ENCODE data around the gene CSTPP1. TPM values are rescaled to one million over a fixed set of nuclear protein-coding genes. Genes with fewer than 3 reads are reported as not detected.

The CSTPP1 gene
- total and polyA plus RNA-seq, 2 donors (not counting 1 experiment from before 2014, with no cell fraction given): 11.5 to 29.0 TPM

DNA sequence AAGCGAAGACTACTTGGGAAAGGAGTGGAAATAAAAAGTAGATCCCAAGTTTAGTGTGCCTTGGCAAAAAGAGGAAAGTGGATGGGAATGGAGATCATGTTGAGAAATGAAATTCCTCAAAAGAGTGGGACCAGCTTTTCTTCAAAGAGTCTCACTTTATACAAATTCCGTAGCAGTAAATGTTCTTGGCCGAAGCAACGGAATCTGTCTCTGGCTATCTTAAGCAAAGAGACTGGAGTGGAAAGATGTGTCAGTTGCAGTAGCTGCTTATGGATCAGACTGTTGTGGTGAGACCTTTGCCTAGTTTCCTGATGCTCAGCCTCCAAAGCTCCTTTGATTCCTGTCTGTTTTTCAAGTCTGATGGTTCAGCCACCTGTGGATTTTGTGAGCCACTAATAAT, 73.6 kb downstream of the CSTPP1 start:
- DNase-seq (no peak), ATAC-seq (ENCODE audit: low read depth) (no peak)
- Mint-ChIP-seq H3K4me3 (no peak overlapping the region), H3K27ac (no peak overlapping the region), H3K4me1 (no peaks in the 10 kb centered on the region), H3K9me3 (ENCODE audit: insufficient read depth) (no peaks in the 10 kb centered on the region), H3K27me3 (no peaks in the 10 kb centered on the region)
- intact Hi-C loops (cut with micrococcal nuclease): no loop called here
- Histone ChIP-seq H3K4me3 (ENCODE audit: control extremely low read depth in 1 of 5, extremely low read depth in 1 of 5, insufficient read depth in 1 of 5, low read depth in 2 of 5, low read length in 4 of 5) (no peak overlapping the region), H3K4me2 (replicated peaks; ENCODE audit: low read depth, low read length, poor library complexity, severe bottlenecking) (no peak overlapping the region), H3K36me3 (replicated peaks in 1 of 2; ENCODE audit: control extremely low read depth in 1 of 2, control insufficient read depth in 1 of 2, extremely low read depth in 1 of 2, insufficient read depth in 2 of 2, low read length in 1 of 2) (no peaks in the 10 kb centered on the region), H3K27ac (ENCODE audit: low read length in 2 of 2) (no peak overlapping the region), H3K79me2 (ENCODE audit: control insufficient read depth, insufficient read depth, low read length) (no peaks in the 10 kb centered on the region), H3K4me1 (ENCODE audit: control insufficient read depth in 2 of 2, insufficient read depth in 2 of 2, low read length in 2 of 2) (no peaks in the 10 kb centered on the region), H3K9ac (ENCODE audit: low read length) (no peak overlapping the region), H3K27me3 (replicated peaks in 1 of 4; ENCODE audit: control extremely low read depth in 1 of 4, control insufficient read depth in 3 of 4, insufficient read depth in 4 of 4, low read length in 3 of 4) (no peaks in the 10 kb centered on the region), H2AFZ (ENCODE audit: insufficient read depth, low read depth, low read length, poor library complexity, severe bottlenecking) (no peak overlapping the region), H4K20me1 (ENCODE audit: control insufficient read depth, insufficient read depth, low read length, poor library complexity, severe bottlenecking) (no peaks in the 10 kb centered on the region), H3K9me3 (ENCODE audit: control extremely low read depth in 1 of 3, control insufficient read depth in 2 of 3, insufficient read depth in 1 of 3, low read length in 2 of 3) (no peaks in the 10 kb centered on the region)
- 100% methylated on average over 1 of the region's 4 CpGs for WGBS (ENCODE audit: insufficient coverage)
- POLR2A ChIA-PET: no interaction called here
- CTCF ChIA-PET: interaction anchor here (1.4 kb wide), 1 partner anchor 35 kb away, joined by 3 read pairs; no protein-coding TSS in a partner anchor
- TF ChIP-seq, protein P1, sequence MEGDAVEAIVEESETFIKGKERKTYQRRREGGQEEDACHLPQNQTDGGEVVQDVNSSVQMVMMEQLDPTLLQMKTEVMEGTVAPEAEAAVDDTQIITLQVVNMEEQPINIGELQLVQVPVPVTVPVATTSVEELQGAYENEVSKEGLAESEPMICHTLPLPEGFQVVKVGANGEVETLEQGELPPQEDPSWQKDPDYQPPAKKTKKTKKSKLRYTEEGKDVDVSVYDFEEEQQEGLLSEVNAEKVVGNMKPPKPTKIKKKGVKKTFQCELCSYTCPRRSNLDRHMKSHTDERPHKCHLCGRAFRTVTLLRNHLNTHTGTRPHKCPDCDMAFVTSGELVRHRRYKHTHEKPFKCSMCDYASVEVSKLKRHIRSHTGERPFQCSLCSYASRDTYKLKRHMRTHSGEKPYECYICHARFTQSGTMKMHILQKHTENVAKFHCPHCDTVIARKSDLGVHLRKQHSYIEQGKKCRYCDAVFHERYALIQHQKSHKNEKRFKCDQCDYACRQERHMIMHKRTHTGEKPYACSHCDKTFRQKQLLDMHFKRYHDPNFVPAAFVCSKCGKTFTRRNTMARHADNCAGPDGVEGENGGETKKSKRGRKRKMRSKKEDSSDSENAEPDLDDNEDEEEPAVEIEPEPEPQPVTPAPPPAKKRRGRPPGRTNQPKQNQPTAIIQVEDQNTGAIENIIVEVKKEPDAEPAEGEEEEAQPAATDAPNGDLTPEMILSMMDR (IDR thresholded peaks at IDR 0.05): no peak
- TF ChIP-seq EZH2 (IDR thresholded peaks at IDR 0.05; ENCODE audit: borderline replicate concordance, insufficient read depth, low read depth, low read length, poor library complexity, severe bottlenecking): no peak

DNA sequence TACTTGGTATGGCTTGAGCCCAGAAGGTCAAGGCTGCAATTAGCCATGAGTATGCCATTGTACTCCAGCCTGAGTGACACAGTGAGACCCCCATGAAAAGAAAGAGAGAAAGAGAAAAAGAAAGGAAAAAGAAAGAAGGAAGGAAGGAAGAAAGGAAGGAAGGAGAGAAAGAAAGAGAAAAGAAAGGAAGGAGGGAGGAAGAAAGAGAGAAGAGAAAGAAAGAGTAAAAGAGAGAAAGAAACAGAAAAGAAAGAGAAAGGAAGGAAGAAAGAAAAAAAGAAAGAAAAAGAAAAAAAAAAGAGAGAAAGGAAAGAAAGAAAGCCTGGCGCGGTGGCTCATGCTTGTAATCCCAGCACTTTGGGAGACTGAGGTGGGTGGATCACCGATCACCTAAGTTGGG, 77.5 kb downstream of the CSTPP1 start:
- Histone ChIP-seq H3K79me2 (ENCODE audit: control insufficient read depth, insufficient read depth, low read length) (no peaks in the 10 kb centered on the region), H2AFZ (ENCODE audit: insufficient read depth, low read depth, low read length, poor library complexity, severe bottlenecking) (no peak overlapping the region), H3K4me1 (ENCODE audit: control insufficient read depth in 2 of 2, insufficient read depth in 2 of 2, low read length in 2 of 2) (no peaks in the 10 kb centered on the region), H3K4me2 (replicated peaks; ENCODE audit: low read depth, low read length, poor library complexity, severe bottlenecking) (no peak overlapping the region), H3K27ac (ENCODE audit: low read length in 2 of 2) (no peak overlapping the region), H3K9ac (ENCODE audit: low read length) (no peak overlapping the region), H3K9me3 (ENCODE audit: control extremely low read depth in 1 of 3, control insufficient read depth in 2 of 3, insufficient read depth in 1 of 3, low read length in 2 of 3) (peaks cover 0 to 3% (median 2%) of the 10 kb centered on the region in 3 donors), H3K27me3 (replicated peaks in 1 of 4; ENCODE audit: control extremely low read depth in 1 of 4, control insufficient read depth in 3 of 4, insufficient read depth in 4 of 4, low read length in 3 of 4) (no peaks in the 10 kb centered on the region), H3K36me3 (replicated peaks in 1 of 2; ENCODE audit: control extremely low read depth in 1 of 2, control insufficient read depth in 1 of 2, extremely low read depth in 1 of 2, insufficient read depth in 2 of 2, low read length in 1 of 2) (no peaks in the 10 kb centered on the region), H3K4me3 (ENCODE audit: control extremely low read depth in 1 of 5, extremely low read depth in 1 of 5, insufficient read depth in 1 of 5, low read depth in 2 of 5, low read length in 4 of 5) (no peak overlapping the region), H4K20me1 (ENCODE audit: control insufficient read depth, insufficient read depth, low read length, poor library complexity, severe bottlenecking) (no peaks in the 10 kb centered on the region)
- H3K9me3 Mint-ChIP-seq (ENCODE audit: insufficient read depth): no peaks in the 10 kb centered on the region
- WGBS (ENCODE audit: insufficient coverage): 100% methylated on average over 1 of the region's 3 CpGs
- H3K27me3 Mint-ChIP-seq: no peaks in the 10 kb centered on the region
- DNase-seq (no peak), ATAC-seq (ENCODE audit: low read depth) (no peak)
- peaks cover 1% of the 10 kb centered on the region for H3K4me1 Mint-ChIP-seq
- TF ChIP-seq EZH2 (IDR thresholded peaks at IDR 0.05; ENCODE audit: borderline replicate concordance, insufficient read depth, low read depth, low read length, poor library complexity, severe bottlenecking): no peak
- TF ChIP-seq, protein P1 (IDR thresholded peaks at IDR 0.05): peak; percentile 13
- intact Hi-C loops (cut with micrococcal nuclease): no loop called here
- CTCF ChIA-PET: no interaction called here
- H3K4me3 Mint-ChIP-seq: no peak overlapping the region
- POLR2A ChIA-PET: no interaction called here
- no peak overlapping the region for H3K27ac Mint-ChIP-seq
